HG03066 (cell line): ENCODE measurements around the gene NCF4.

Source experiments
- ATAC-seq: cut with Tn5 transposase; IDR thresholded peaks from one replicate; pipeline ENCODE4 v1.9.1; 2021; ENCODE audit warnings: low read depth; ENCODE audit not compliant: unreplicated experiment

NCF4 gene

GRCh38 chr22:36892292-36892691 is 31.5 kb downstream of the NCF4 start:
- no peak for ATAC-seq

GRCh38 chr22:36893262-36893661 is 32.5 kb downstream of the NCF4 start:
- ATAC-seq: no peak

- no peak for ATAC-seq
Observed at GRCh38 chr22:36894266-36894665, 33.5 kb downstream of the NCF4 start.

GRCh38 chr22:36897611-36898010 is 36.8 kb downstream of the NCF4 start:
- ATAC-seq: no peak

- no peak for ATAC-seq
Observed at GRCh38 chr22:36898690-36899089, 37.9 kb downstream of the NCF4 start.

- no peak for ATAC-seq
Observed at GRCh38 chr22:36899498-36899897, 38.7 kb downstream of the NCF4 start.

- ATAC-seq: no peak
Observed at GRCh38 chr22:36900225-36900624, 39.4 kb downstream of the NCF4 start.

GRCh38 chr22:36900880-36901279 is 40.1 kb downstream of the NCF4 start:
- ATAC-seq: no peak

GRCh38 chr22:36901411-36902142 is 40.8 kb downstream of the NCF4 start:
- peak; percentile 66 for ATAC-seq

GRCh38 chr22:36902143-36902926 is 41.5 kb downstream of the NCF4 start:
- no peak for ATAC-seq

GRCh38 chr22:36904260-36904880 is 43.6 kb downstream of the NCF4 start:
- no peak for ATAC-seq

- no peak for ATAC-seq
Observed at GRCh38 chr22:36907253-36908195, 46.7 kb downstream of the NCF4 start.

GRCh38 chr22:36910461-36910860 is 49.7 kb downstream of the NCF4 start:
- ATAC-seq: no peak

- ATAC-seq: no peak
Observed at GRCh38 chr22:36911887-36912661, 51.3 kb downstream of the NCF4 start.

- no peak for ATAC-seq
Observed at GRCh38 chr22:36912694-36913426, 52.1 kb downstream of the NCF4 start.

GRCh38 chr22:36913427-36914389 is 52.9 kb downstream of the NCF4 start, which contains the start of gene CSF2RB:
CSF2RB (plus strand) TSS chr22:36913628; CDS start chr22:36922208, 8,580 bp downstream.
- peak; percentile 56 for ATAC-seq

- no peak for ATAC-seq
Observed at GRCh38 chr22:36914390-36914752, 53.6 kb downstream of the NCF4 start.

- no peak for ATAC-seq
Observed at GRCh38 chr22:36916034-36916433, 55.2 kb downstream of the NCF4 start.
